HepG2 (cell line): ENCODE data around the gene GPC6. TPM values are rescaled to one million over a fixed set of nuclear protein-coding genes. Genes with fewer than 3 reads are reported as not detected.

Experiments
- ATAC-seq: fragments of 200-7000 bp; cut with Tn5 transposase; 3 replicates; pipeline ENCODE4 v1.9.1; 2020; ENCODE audit warnings: mild to moderate bottlenecking, moderate library complexity
- BruUV-seq: library from RNA; stranded (reverse); fragments of 400-500 nt; replicated peaks from 2 replicates; lab custom pipeline; 2021; lab: Mats Ljungman, UMichigan
- CTCF ChIA-PET: fragments of 300-600 bp; formaldehyde crosslinking; extraction: SDS; loops from one replicate; lab custom pipeline; 2021; ENCODE audit warnings: low total read pairs, inconsistent platforms, low intra/inter-chr PET ratio; lab: Yijun Ruan, JAX
- POLR2A ChIA-PET: fragments of 350-600 bp; sonication (Branson Sonifier 250); formaldehyde crosslinking; loops from one replicate; lab custom pipeline; 2020; ENCODE audit warnings: antibody characterized with exemption, inconsistent platforms; lab: Yijun Ruan, JAX
- DNase-seq: peaks from one replicate; pipeline ENCODE4 v3.0.0-alpha.2; 2015; ENCODE audit warnings: low spot score
- FAIRE-seq: peaks from 3 replicates; lab custom pipeline; 2011; peaks lifted over from hg19 to GRCh38; lab: Jason Lieb, UNC
- H2AFZ ChIP-seq: one replicate; pipeline ENCODE4 v1.6.1; 2011; ENCODE audit warnings: low read length, inconsistent platforms
- H3K27ac ChIP-seq: fragments of 300-600 bp; 3 replicates; pipeline ENCODE4 v1.8.0; 2011; ENCODE audit warnings: mixed run types, mild to moderate bottlenecking, mixed read lengths, low read length, inconsistent platforms; ENCODE audit not compliant: insufficient read depth; ENCODE audit errors: extremely low read length
- H3K27me3 ChIP-seq, 2 experiments: fragments of 200-600 bp in 1 of 2; 2 replicates in 1 of 2; 3 replicates in 1 of 2; pipeline versions ENCODE4 v1.6.0 to v1.8.0; 2011; ENCODE audit warnings: low read length in 2 of 2, mild to moderate bottlenecking in 2 of 2, moderate library complexity in 2 of 2, inconsistent platforms in 1 of 2; ENCODE audit not compliant: insufficient read depth in 2 of 2, control insufficient read depth in 1 of 2
- H3K36me3 ChIP-seq, 2 experiments: fragments of 200-600 bp in 1 of 2; replicated peaks in 1 of 2; 2 replicates in 1 of 2; 3 replicates in 1 of 2; pipeline versions ENCODE4 v1.5.1 to v1.8.0; 2011; ENCODE audit warnings: low read length in 2 of 2, inconsistent platforms in 1 of 2; ENCODE audit not compliant: insufficient read depth in 2 of 2, control insufficient read depth in 1 of 2
- H3K4me1 ChIP-seq: 2 replicates; pipeline ENCODE4 v1.5.1; 2012; ENCODE audit warnings: low read length, inconsistent platforms; ENCODE audit not compliant: insufficient read depth
- H3K4me2 ChIP-seq: 2 replicates; pipeline ENCODE4 v1.6.0; 2011; ENCODE audit warnings: low read depth, low read length, inconsistent platforms
- H3K4me3 ChIP-seq, 3 experiments: fragments of 200-600 bp in 1 of 3; sonication (generic), shearing (Covaris generic) in 1 of 3; replicated peaks in 1 of 3; 2 replicates each; pipeline ENCODE4 v1.5.1; 2011 to 2016; ENCODE audit warnings: low read length in 3 of 3, inconsistent platforms in 2 of 3, low read depth in 2 of 3, mild to moderate bottlenecking in 2 of 3, control low read depth in 1 of 3, mixed read lengths in 1 of 3; ENCODE audit not compliant: insufficient read depth in 1 of 3
- H3K79me2 ChIP-seq: one replicate; pipeline ENCODE4 v1.6.1; 2011; ENCODE audit warnings: low read length, inconsistent platforms; ENCODE audit not compliant: insufficient read depth
- H3K9ac ChIP-seq: 2 replicates; pipeline ENCODE4 v1.6.0; 2011; ENCODE audit warnings: mild to moderate bottlenecking, low read depth, low read length, inconsistent platforms; ENCODE audit not compliant: insufficient read depth
- H3K9me3 ChIP-seq: 2 replicates; pipeline ENCODE4 v1.5.1; 2012; ENCODE audit warnings: mild to moderate bottlenecking, low read length
- H4K20me1 ChIP-seq: 2 replicates; pipeline ENCODE4 v1.6.0; 2011; ENCODE audit warnings: inconsistent platforms, mild to moderate bottlenecking, low read length, moderate library complexity; ENCODE audit not compliant: insufficient read depth
- FOXO4 ChIP-seq: sonication (generic); formaldehyde crosslinking; conservative IDR thresholded peaks from 2 replicates; pipeline ENCODE4 v1.8.1; 2023; ENCODE audit warnings: missing genetic modification reagents
- HOXA5 ChIP-seq: sonication (generic); formaldehyde crosslinking; IDR thresholded peaks from 2 replicates; pipeline ENCODE4 v1.4.0; 2020; ENCODE audit warnings: missing genetic modification reagents
- IRF1 ChIP-seq: sonication (generic); formaldehyde crosslinking; IDR thresholded peaks from 2 replicates; pipeline ENCODE4 v1.4.0; 2020; ENCODE audit warnings: low read depth, mild to moderate bottlenecking, missing genetic modification reagents
- LCORL ChIP-seq, 2 experiments: fragments of 450-650 bp in 1 of 2; sonication (generic) in 1 of 2; formaldehyde crosslinking in 1 of 2; IDR thresholded peaks; 2 replicates each; pipeline versions ENCODE4 v1.5.0 to v1.6.1; 2017 to 2020; ENCODE audit warnings: antibody characterized with exemption in 1 of 2, missing genetic modification reagents in 1 of 2
- MAFK ChIP-seq, 2 experiments: IDR thresholded peaks in 1 of 2; conservative IDR thresholded peaks in 1 of 2; 2 replicates each; pipeline ENCODE4 v1.6.1; 2011; ENCODE audit warnings: improper control_type of control experiment in 2 of 2, low read length in 2 of 2
- SNRNP70 ChIP-seq: fragments of 200-400 bp; formaldehyde crosslinking; IDR thresholded peaks from 2 replicates; pipeline ENCODE4 v1.6.1; 2017; ENCODE audit warnings: mild to moderate bottlenecking, low read depth, low read length, moderate library complexity
- ZFP62 ChIP-seq: sonication (generic); formaldehyde crosslinking; IDR thresholded peaks from 2 replicates; pipeline ENCODE4 v1.4.0; 2020; ENCODE audit warnings: missing genetic modification reagents
- ZFX ChIP-seq: sonication (generic); formaldehyde crosslinking; IDR thresholded peaks from 2 replicates; pipeline ENCODE4 v1.4.0; 2020; ENCODE audit warnings: mild to moderate bottlenecking, low read depth, missing genetic modification reagents, moderate library complexity
- ZIK1 ChIP-seq: sonication (generic); formaldehyde crosslinking; IDR thresholded peaks from 2 replicates; pipeline ENCODE4 v1.5.0; 2020; ENCODE audit warnings: mild to moderate bottlenecking, low read depth, missing genetic modification reagents, borderline replicate concordance
- ZNF451 ChIP-seq: sonication (generic); formaldehyde crosslinking; IDR thresholded peaks from 2 replicates; pipeline ENCODE4 v1.5.0; 2020; ENCODE audit warnings: mild to moderate bottlenecking, missing genetic modification reagents
- ZNF609 ChIP-seq: sonication (generic); formaldehyde crosslinking; IDR thresholded peaks from 2 replicates; pipeline ENCODE4 v1.4.0; 2020; ENCODE audit warnings: mild to moderate bottlenecking, missing genetic modification reagents, borderline replicate concordance
- ZNF784 ChIP-seq: sonication (generic); formaldehyde crosslinking; IDR thresholded peaks from 2 replicates; pipeline ENCODE4 v1.5.1; 2020; ENCODE audit warnings: missing genetic modification reagents, mild to moderate bottlenecking, borderline replicate concordance
- ZSCAN5A ChIP-seq: sonication (generic); formaldehyde crosslinking; IDR thresholded peaks from 2 replicates; pipeline ENCODE4 v1.8.0; 2022; ENCODE audit warnings: mild to moderate bottlenecking, missing genetic modification reagents, borderline replicate concordance
- WGBS: methylation state at CpG from one replicate; pipeline ENCODE4 v1.1.6; 2017; ENCODE audit warnings: low lambda C conversion rate; 5-methylcytosine and 5-hydroxymethylcytosine counted together
- in situ Hi-C: cut with HindIII; loops from 2 replicates; pipeline ENCODE4 v1.10.0; 2017; ENCODE audit warnings: low pct_unique_long_range_greater_than_20kb; ENCODE audit not compliant: extremely low pct_ligation_motif_present
- intact Hi-C: fragments of 100-400 bp; cut with micrococcal nuclease; formaldehyde crosslinking; loops from one replicate; pipeline ENCODE4 v1.10.0; 2022; ENCODE audit not compliant: unreplicated experiment
- polyA plus RNA-seq, 8 experiments: library from polyadenylated mRNA; depleted of rRNA in 3 of 8; stranded (reverse) in 7 of 8; unstranded in 1 of 8; fragments of >200 nt; fragmentation: Illumina TruSeq in 4 of 8; extraction: Trizol in 4 of 8; gene quantifications; 2 replicates each; pipeline versions ENCODE4 v1.2.1 to v1.2.3, GENCODE V29; 2011 to 2016; ENCODE audit warnings: low read depth in 4 of 8, missing spikeins in 1 of 8, mixed read lengths in 1 of 8; ENCODE audit not compliant: insufficient read depth in 1 of 8
- total RNA-seq, 5 experiments: library from RNA; depleted of rRNA; stranded (reverse); fragments of >200 nt; fragmentation: Illumina TruSeq; extraction: Trizol; gene quantifications; 2 replicates each; pipeline ENCODE4 v1.2.3, GENCODE V29; 2016; ENCODE audit warnings: low read depth in 1 of 5

GPC6 gene
- total and polyA plus RNA-seq, 2 of the 13 experiments (the other 11 are each of a cell fraction or from before 2014, with no cell fraction given), result 24.5 to 33.9 TPM

DNA sequence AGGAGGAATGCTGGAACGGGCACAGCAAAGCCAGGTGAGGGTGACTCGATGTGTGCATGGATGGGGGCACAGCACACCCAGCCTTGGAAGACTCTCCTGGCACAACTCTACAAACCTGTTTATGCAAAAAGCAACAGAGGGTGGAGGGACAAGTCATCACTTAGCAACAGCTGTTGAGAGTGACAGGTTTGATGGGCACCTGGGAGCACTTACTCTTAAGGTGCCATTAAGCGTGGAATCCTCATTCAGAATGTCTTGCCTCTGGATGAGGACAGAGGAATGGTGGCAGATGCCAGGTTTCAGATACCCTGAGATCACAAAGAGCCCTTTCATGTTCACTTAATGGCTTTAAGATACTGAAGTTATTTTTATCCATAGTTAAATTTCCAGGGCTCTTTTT lies 1155.9 kb downstream of the GPC6 start (continued):
- TF ChIP-seq SNRNP70, result no peak
- no peak for TF ChIP-seq ZNF784 (CRISPR knock-in tag)
- no peak for TF ChIP-seq ZNF609 (CRISPR knock-in tag)
- TF ChIP-seq IRF1, result no peak

DNA sequence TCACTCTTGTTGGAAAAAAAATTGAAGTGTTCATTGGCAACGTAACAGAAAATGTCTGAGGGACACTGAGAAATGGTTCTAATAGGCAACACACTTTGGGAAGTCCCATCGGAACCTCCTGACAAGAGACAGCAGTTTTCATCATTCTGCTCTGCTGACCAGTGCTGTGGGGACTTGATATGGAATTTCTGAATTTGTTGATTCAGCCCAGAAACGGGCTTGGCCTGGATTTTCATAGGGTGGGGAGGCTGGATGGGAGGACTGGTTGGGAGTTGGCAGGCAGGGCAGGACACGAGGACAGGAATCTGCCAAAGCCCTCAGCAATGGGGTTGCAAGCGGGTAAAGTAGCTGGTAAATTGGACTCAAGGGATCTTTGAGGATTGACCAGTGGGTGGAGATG lies 1156.4 kb downstream of the GPC6 start:
- Histone ChIP-seq H3K9ac (no peak overlapping the region), H3K4me1 (0 out of 2 replicates have a peak, but pooled peaks cover 6% of the 10 kb centered on the region), H3K27me3 (no peaks in the 10 kb centered on the region), H2AFZ (no peak overlapping the region), H3K4me2 (no peak overlapping the region), H3K4me3 (no peak overlapping the region), H3K27ac (no peak overlapping the region), H3K36me3 (no peaks in the 10 kb centered on the region), H3K9me3 (no peaks in the 10 kb centered on the region), H3K79me2 (no peaks in the 10 kb centered on the region), H4K20me1 (no peaks in the 10 kb centered on the region)
- in situ Hi-C loops (no loop called here), intact Hi-C loops (no loop called here)
- DNase-seq, result no peak
- ATAC-seq, result no peak
- POLR2A ChIA-PET, result no interaction called here
- WGBS, result 89% methylated on average over 5 of the region's 5 CpGs
- BruUV-seq, result no TSS peak
- no peak for FAIRE-seq
- TF ChIP-seq ZNF451 (CRISPR knock-in tag) (no peak), HOXA5 (no peak), ZFP62 (CRISPR knock-in tag) (no peak), ZIK1 (no peak), LCORL (IDR thresholded peaks at IDR 0.05) (no peak), LCORL (CRISPR knock-in tag; IDR thresholded peaks at IDR 0.05) (no peak), ZSCAN5A (CRISPR knock-in tag) (no peak), MAFK (conservative IDR thresholded peaks at IDR 0.05 in 1 of 2, IDR thresholded peaks at IDR 0.05 in 1 of 2; ENCODE audit: low read length in 2 of 2) (no peak), ZFX (CRISPR knock-in tag) (no peak), FOXO4 (CRISPR knock-in tag) (no peak)
- CTCF ChIA-PET, result no interaction called here
